H1 (cell line): ENCODE data around the gene DFFA. TPM values are rescaled to one million over a fixed set of nuclear protein-coding genes. Genes with fewer than 3 reads are reported as not detected.

ENCODE experiments used
- MAX ChIP-seq: IDR thresholded peaks from 2 replicates; pipeline ENCODE4 v1.6.1; 2012; ENCODE audit warnings: inconsistent platforms
- PHF8 ChIP-seq: fragments of 200-600 bp; sonication (generic); conservative IDR thresholded peaks from 2 replicates; pipeline ENCODE4 v1.7.1; 2012; ENCODE audit warnings: low read depth, mild to moderate bottlenecking, inconsistent platforms, low read length, moderate library complexity
- USF2 ChIP-seq: IDR thresholded peaks from 2 replicates; pipeline ENCODE4 v1.6.1; 2011; ENCODE audit warnings: low read length, improper control_type of control experiment
- polyA plus RNA-seq, 7 experiments: library from polyadenylated mRNA; depleted of rRNA in 3 of 7; stranded (reverse) in 5 of 7; unstranded in 2 of 7; fragments of >200 nt in 5 of 7; fragments of 200-250 nt in 2 of 7; gene quantifications; 1 replicate in 5 of 7; 2 replicates in 1 of 7; 4 replicates in 1 of 7; pipeline versions ENCODE4 v1.2.1 to v1.2.3, GENCODE V29; 2011 to 2013; ENCODE audit warnings: missing spikeins in 2 of 7, mixed read lengths in 2 of 7
- total RNA-seq: library from RNA; stranded (reverse); fragmentation: NEBNext Ultra II Directional; extraction: Animal tissue kit (Norgen Biotek cat#: 25700); gene quantifications from 2 replicates; pipeline ENCODE4 v1.2.1, GENCODE V29; 2021

DFFA gene
- total and polyA plus RNA-seq, 2 of the 8 experiments (the other 6 are each of a cell fraction or from before 2014, with no cell fraction given), result 34.3 to 79.9 TPM

GRCh38 chr1:10495952-10496351 lies 23.6 kb upstream of the DFFA start (continued):
- TF ChIP-seq USF2 (no peak), MAX (no peak), PHF8 (no peak)
